ENCODE results near the gene NHLRC1.
A peak's percentile ranks its signal among the peaks of the same experiment; 100 is the strongest.

The NHLRC1 gene

GRCh38 chr6:18122128-18123093 lies at the start of gene NHLRC1:
Gene NHLRC1, minus strand, starts transcription at chr6:18122677. Its CDS starts 71 bp downstream, at chr6:18122606.
- peak within 1 kb of the TSS; percentile 48 for H3K4me3 ChIP-seq (ENCODE audit: low read depth, low read length)
- DNase-seq (ENCODE audit: low read depth): peak; percentile 27
- TF ChIP-seq CTCF (IDR thresholded peaks at IDR 0.05; ENCODE audit: low read depth, low read length, missing control alignments): peak; percentile 74

- no peak for DNase-seq (ENCODE audit: low read depth)
- H3K4me3 ChIP-seq (ENCODE audit: low read depth, low read length): no peak overlapping the region
- no peak for TF ChIP-seq CTCF (IDR thresholded peaks at IDR 0.05; ENCODE audit: low read depth, low read length, missing control alignments)
Observed at GRCh38 chr6:18171871-18172270, 49.4 kb upstream of the NHLRC1 start.

- DNase-seq (ENCODE audit: low read depth): no peak
- no peak overlapping the region for H3K4me3 ChIP-seq (ENCODE audit: low read depth, low read length)
- TF ChIP-seq CTCF (IDR thresholded peaks at IDR 0.05; ENCODE audit: low read depth, low read length, missing control alignments): no peak
Observed at GRCh38 chr6:18168264-18168663, 45.8 kb upstream of the NHLRC1 start.

GRCh38 chr6:18166312-18167036 lies 44.0 kb upstream of the NHLRC1 start:
- TF ChIP-seq CTCF (IDR thresholded peaks at IDR 0.05; ENCODE audit: low read depth, low read length, missing control alignments): no peak
- no peak for DNase-seq (ENCODE audit: low read depth)

GRCh38 chr6:18165751-18166150 lies 43.3 kb upstream of the NHLRC1 start:
- no peak overlapping the region for H3K4me3 ChIP-seq (ENCODE audit: low read depth, low read length)
- DNase-seq (ENCODE audit: low read depth): no peak
- TF ChIP-seq CTCF (IDR thresholded peaks at IDR 0.05; ENCODE audit: low read depth, low read length, missing control alignments): no peak

More at GRCh38 chr6:18166312-18167036, 44.0 kb upstream of the NHLRC1 start:
- no peak overlapping the region for H3K4me3 ChIP-seq (ENCODE audit: low read depth, low read length)

GRCh38 chr6:18162401-18162800 lies 39.9 kb upstream of the NHLRC1 start:
- no peak for DNase-seq (ENCODE audit: low read depth)
- H3K4me3 ChIP-seq (ENCODE audit: low read depth, low read length): no peak overlapping the region
- TF ChIP-seq CTCF (IDR thresholded peaks at IDR 0.05; ENCODE audit: low read depth, low read length, missing control alignments): no peak

Data from GM12864 (cell line).